CD1c-positive myeloid dendritic cell (primary cell): ENCODE data around the gene NKAP.
"Not testable (repeated sequence)": the region's sequence is repeated elsewhere in the genome, so short reads cannot be mapped to it uniquely, and the experiment has no call there.

ENCODE experiments used
- DNase-seq: peaks from one replicate; pipeline ENCODE4 v3.0.0-alpha.2; 2016; ENCODE audit errors: extremely low spot score

NKAP gene

GRCh38 chrX:119941336-119941735 lies 2.2 kb downstream of the NKAP start:
- DNase-seq = no peak

- DNase-seq = no peak
Measured at GRCh38 chrX:119935215-119935874, 8.2 kb downstream of the NKAP start.

- DNase-seq = not testable (repeated sequence)
Measured at GRCh38 chrX:119922391-119922790, 21.2 kb downstream of the NKAP start.

GRCh38 chrX:119919835-119920585 lies 23.5 kb downstream of the NKAP start:
- no peak for DNase-seq

- no peak for DNase-seq
Measured at GRCh38 chrX:119917877-119918276, 25.7 kb downstream of the NKAP start.

GRCh38 chrX:119916310-119916709 lies 27.2 kb downstream of the NKAP start:
- no peak for DNase-seq

GRCh38 chrX:119900976-119901375 lies 42.6 kb downstream of the NKAP start:
- no peak for DNase-seq

- peak; percentile 80 for DNase-seq
Measured at GRCh38 chrX:119899125-119899524, 44.4 kb downstream of the NKAP start.

GRCh38 chrX:119895843-119896326 lies 47.7 kb downstream of the NKAP start, which contains the start of gene AKAP14:
Gene AKAP14 (plus strand): TSS chrX:119895893. CDS start chrX:119903224, 7,331 bp downstream.
- no peak for DNase-seq

GRCh38 chrX:119891961-119892692 lies 51.4 kb downstream of the NKAP start:
- DNase-seq = not testable (repeated sequence)

- DNase-seq = not testable (repeated sequence)
Measured at GRCh38 chrX:119890626-119891025, 52.9 kb downstream of the NKAP start.

- DNase-seq = peak; percentile 66
Measured at GRCh38 chrX:119887721-119888425, 55.7 kb downstream of the NKAP start.

- no peak for DNase-seq
Measured at GRCh38 chrX:119885554-119886428, 57.8 kb downstream of the NKAP start.

- peak; percentile 44 for DNase-seq
Measured at GRCh38 chrX:119880552-119881437, 62.8 kb downstream of the NKAP start.

- DNase-seq = no peak
Measured at GRCh38 chrX:119880076-119880475, 63.5 kb downstream of the NKAP start.

GRCh38 chrX:119878740-119879139 lies 64.8 kb downstream of the NKAP start:
- DNase-seq = no peak

GRCh38 chrX:119871599-119872395 lies 71.8 kb downstream of the NKAP start, which contains the start of the genes NDUFA1 and RNF113A:
Gene NDUFA1 (plus strand): TSS chrX:119871832. CDS start chrX:119871912, 80 bp downstream.
Gene RNF113A (minus strand): TSS chrX:119871733. CDS start chrX:119871613, 120 bp downstream.
- peak; percentile 91 for DNase-seq

GRCh38 chrX:119871245-119871598 lies 72.3 kb downstream of the NKAP start:
- peak; percentile 55 for DNase-seq
